ENCODE results near the gene TMEM203. TPM values are rescaled to one million over a fixed set of nuclear protein-coding genes. Genes with fewer than 3 reads are reported as not detected.

TMEM203 gene
- total RNA-seq, 1 donor from 2014 or later: 33.7 TPM

Other genes with a start within 250 kb of the TMEM203 start
- gene PTGDS, start 228.1 kb downstream of the TMEM203 start, total RNA-seq: 211 and 233 TPM in 2 replicates
- gene LCNL1, start 222.7 kb downstream of the TMEM203 start, total RNA-seq: 0.73 TPM in 1 of 2 replicates, not detected in the other
- gene PAXX, start 213.2 kb downstream of the TMEM203 start, total RNA-seq: 22.2 and 22.3 TPM in 2 replicates
- gene CLIC3, start 209.1 kb downstream of the TMEM203 start, total RNA-seq: 0.83 and 3.2 TPM in 2 replicates
- gene ABCA2, start 177.4 kb downstream of the TMEM203 start, total RNA-seq: 27.1 and 27.6 TPM in 2 replicates
- not detected in 2 replicates for gene FUT7, start 173.6 kb downstream of the TMEM203 start, total RNA-seq
- 58.8 and 86.1 TPM in 2 replicates for gene NPDC1, start 159.5 kb downstream of the TMEM203 start, total RNA-seq
- gene ENTPD2, start 151.6 kb downstream of the TMEM203 start, total RNA-seq: not detected in 2 replicates
- 0.34 and 0.75 TPM in 2 replicates for gene SAPCD2, start 135.1 kb downstream of the TMEM203 start, total RNA-seq
- 6.0 and 9.9 TPM in 2 replicates for gene UAP1L1, start 128.1 kb downstream of the TMEM203 start, total RNA-seq
- gene MAN1B1, start 118.7 kb downstream of the TMEM203 start, total RNA-seq: 59.6 and 67.2 TPM in 2 replicates
- gene DPP7, start 90.9 kb downstream of the TMEM203 start, total RNA-seq: 97.4 and 113 TPM in 2 replicates
- 0.29 TPM in 1 of 2 replicates, not detected in the other for gene GRIN1, start 66.5 kb downstream of the TMEM203 start, total RNA-seq
- not detected in 2 replicates for gene LRRC26, start 35.6 kb downstream of the TMEM203 start, total RNA-seq
- not detected in 2 replicates for gene TMEM210, start 33.6 kb downstream of the TMEM203 start, total RNA-seq
- gene ANAPC2, start 17.1 kb downstream of the TMEM203 start, total RNA-seq: 10.9 and 19.1 TPM in 2 replicates
- 50.5 and 62.2 TPM in 2 replicates for gene SSNA1, start 17.0 kb downstream of the TMEM203 start, total RNA-seq
- 9.4 and 14.9 TPM in 2 replicates for gene TPRN, start 4.9 kb downstream of the TMEM203 start, total RNA-seq
- gene NDOR1, start 52 bp upstream of the TMEM203 start, total RNA-seq: 8.0 and 9.5 TPM in 2 replicates
- gene RNF208, start 16.6 kb upstream of the TMEM203 start, total RNA-seq: not detected in 2 replicates
- gene CYSRT1, start 19.5 kb upstream of the TMEM203 start, total RNA-seq: 1.4 TPM in 1 of 2 replicates, not detected in the other
- not detected in 2 replicates for gene RNF224, start 21.9 kb upstream of the TMEM203 start, total RNA-seq
- not detected in 2 replicates for gene SLC34A3, start 25.3 kb upstream of the TMEM203 start, total RNA-seq
- gene TUBB4B, start 35.6 kb upstream of the TMEM203 start, total RNA-seq: 118 and 122 TPM in 2 replicates
- not detected in 2 replicates for gene STPG3, start 45.6 kb upstream of the TMEM203 start, total RNA-seq
- 33.9 and 37.6 TPM in 2 replicates for gene NELFB, start 49.7 kb upstream of the TMEM203 start, total RNA-seq
- 4.0 and 5.3 TPM in 2 replicates for gene TOR4A, start 72.1 kb upstream of the TMEM203 start, total RNA-seq
- gene NRARP, start 96.6 kb upstream of the TMEM203 start, total RNA-seq: 0.29 and 1.7 TPM in 2 replicates
- gene EXD3, start 217.5 kb upstream of the TMEM203 start, total RNA-seq: 5.3 and 9.4 TPM in 2 replicates
- gene NOXA1, start 217.7 kb upstream of the TMEM203 start, total RNA-seq: 0.12 TPM in 1 of 2 replicates, not detected in the other
- not detected in 2 replicates for gene ENTPD8, start 235.7 kb upstream of the TMEM203 start, total RNA-seq

All from cardiac ventricle fibroblast (primary cell).